Neural cell (in vitro differentiated cells): ENCODE measurements around the gene SDC3. TPM values are rescaled to one million over a fixed set of nuclear protein-coding genes. Genes with fewer than 3 reads are reported as not detected.

Experiments
- H2AFZ ChIP-seq: fragments of 200-600, 300-800 bp; sonication (generic), shearing (Covaris generic); 2 replicates; pipeline ENCODE4 v1.6.0; 2014; ENCODE audit warnings: low read depth, mild to moderate bottlenecking, antibody characterized with exemption, low read length, moderate library complexity
- H3F3A ChIP-seq: fragments of 200-600 bp; shearing (Covaris generic); 2 replicates; pipeline ENCODE4 v1.6.1; 2016; ENCODE audit warnings: mild to moderate bottlenecking, moderate library complexity, mixed read lengths, antibody characterized with exemption, low read length; ENCODE audit not compliant: insufficient read depth, poor library complexity, severe bottlenecking
- H3K27ac ChIP-seq: fragments of 200-600, 300-800 bp; sonication (generic), shearing (Covaris generic); 2 replicates; pipeline ENCODE4 v1.5.1; 2014; ENCODE audit warnings: mild to moderate bottlenecking, low read length, moderate library complexity
- H3K27me3 ChIP-seq: fragments of 300-800, 200-600 bp; sonication (generic), shearing (Covaris generic); 2 replicates; pipeline ENCODE4 v1.6.0; 2014; ENCODE audit warnings: mild to moderate bottlenecking, low read depth, low read length, moderate library complexity; ENCODE audit not compliant: insufficient read depth
- H3K36me3 ChIP-seq: fragments of 300-800, 200-600 bp; sonication (generic), shearing (Covaris generic); 2 replicates; pipeline ENCODE4 v1.5.1; 2014; ENCODE audit warnings: mild to moderate bottlenecking, antibody characterized with exemption, low read length, moderate library complexity; ENCODE audit not compliant: insufficient read depth
- H3K4me2 ChIP-seq: fragments of 300-800, 200-600 bp; sonication (generic), shearing (Covaris generic); 2 replicates; pipeline ENCODE4 v1.6.0; 2014; ENCODE audit warnings: mild to moderate bottlenecking, low read length
- H3K4me3 ChIP-seq: fragments of 300-800, 200-600 bp; sonication (generic), shearing (Covaris generic); 2 replicates; pipeline ENCODE4 v1.5.1; 2014; ENCODE audit warnings: mild to moderate bottlenecking, low read length, moderate library complexity
- H3K79me2 ChIP-seq: fragments of 200-600 bp; shearing (Covaris generic); replicated peaks from 2 replicates; pipeline ENCODE4 v1.6.0; 2014; ENCODE audit warnings: mild to moderate bottlenecking, low read length, moderate library complexity; ENCODE audit not compliant: insufficient read depth
- H3K9ac ChIP-seq: fragments of 300-800, 200-600 bp; sonication (generic), shearing (Covaris generic); 2 replicates; pipeline ENCODE4 v1.6.1; 2016; ENCODE audit warnings: mild to moderate bottlenecking, low read length, mixed read lengths
- H3K9me2 ChIP-seq: fragments of 200-600 bp; shearing (Covaris generic); 2 replicates; pipeline ENCODE4 v1.6.1; 2016; ENCODE audit warnings: mild to moderate bottlenecking, low read length, mixed read lengths; ENCODE audit not compliant: insufficient read depth
- H3K9me3 ChIP-seq: fragments of 200-600, 300-800 bp; sonication (generic), shearing (Covaris generic); 2 replicates; pipeline ENCODE4 v1.6.1; 2016; ENCODE audit warnings: mild to moderate bottlenecking, mixed run types, low read length, moderate library complexity, mixed read lengths
- H4K20me1 ChIP-seq: fragments of 200-600 bp; shearing (Covaris generic); 2 replicates; pipeline ENCODE4 v1.6.1; 2016; ENCODE audit warnings: mild to moderate bottlenecking, mixed run types; ENCODE audit not compliant: insufficient read depth
- EP300 ChIP-seq: fragments of 450-650 bp; conservative IDR thresholded peaks from 2 replicates; pipeline ENCODE4 v1.6.1; 2014; ENCODE audit warnings: antibody characterized with exemption, mild to moderate bottlenecking, moderate library complexity; ENCODE audit not compliant: poor library complexity, severe bottlenecking
- EZH2 ChIP-seq: fragments of 200-600, 300-800 bp; shearing (Covaris generic), sonication (generic); IDR thresholded peaks from 2 replicates; pipeline ENCODE4 v1.6.1; 2014; ENCODE audit warnings: antibody characterized with exemption, low read length, borderline replicate concordance, mild to moderate bottlenecking; ENCODE audit not compliant: insufficient read depth, poor library complexity, severe bottlenecking
- MXI1 ChIP-seq: fragments of 450-650 bp; conservative IDR thresholded peaks from 2 replicates; pipeline ENCODE4 v1.6.1; 2014; ENCODE audit warnings: antibody characterized with exemption, mild to moderate bottlenecking; ENCODE audit not compliant: poor library complexity, severe bottlenecking
- POLR2AphosphoS5 ChIP-seq: IDR thresholded peaks from 2 replicates; pipeline ENCODE4 v1.6.1; 2012
- RAD21 ChIP-seq: fragments of 450-650 bp; conservative IDR thresholded peaks from 2 replicates; pipeline ENCODE4 v1.6.1; 2014; ENCODE audit warnings: antibody characterized with exemption, mild to moderate bottlenecking, moderate library complexity
- SMC3 ChIP-seq: fragments of 450-650 bp; conservative IDR thresholded peaks from 2 replicates; pipeline ENCODE4 v1.6.1; 2014; ENCODE audit warnings: antibody characterized with exemption, mild to moderate bottlenecking, moderate library complexity; ENCODE audit not compliant: poor library complexity
- TAF1 ChIP-seq: IDR thresholded peaks from 2 replicates; pipeline ENCODE4 v1.6.1; 2012; ENCODE audit warnings: low read depth
- polyA plus RNA-seq: library from polyadenylated mRNA; depleted of rRNA; stranded (reverse); fragments of >200 nt; gene quantifications from 2 replicates; pipeline ENCODE4 v1.2.3, GENCODE V29; 2014
- TF ChIP-seq, protein P1 (sequence below): fragments of 450-650 bp; IDR thresholded peaks from 2 replicates; pipeline ENCODE4 v1.5.1; 2014; ENCODE audit warnings: antibody characterized with exemption, mild to moderate bottlenecking, moderate library complexity; ENCODE audit not compliant: poor library complexity, severe bottlenecking
- TF ChIP-seq, protein P2 (sequence below): IDR thresholded peaks from 2 replicates; pipeline ENCODE4 v1.6.1; 2012; ENCODE audit warnings: borderline replicate concordance

The SDC3 gene
- polyA plus RNA-seq, 1 donor from 2014 or later = 55.2 TPM

DNA sequence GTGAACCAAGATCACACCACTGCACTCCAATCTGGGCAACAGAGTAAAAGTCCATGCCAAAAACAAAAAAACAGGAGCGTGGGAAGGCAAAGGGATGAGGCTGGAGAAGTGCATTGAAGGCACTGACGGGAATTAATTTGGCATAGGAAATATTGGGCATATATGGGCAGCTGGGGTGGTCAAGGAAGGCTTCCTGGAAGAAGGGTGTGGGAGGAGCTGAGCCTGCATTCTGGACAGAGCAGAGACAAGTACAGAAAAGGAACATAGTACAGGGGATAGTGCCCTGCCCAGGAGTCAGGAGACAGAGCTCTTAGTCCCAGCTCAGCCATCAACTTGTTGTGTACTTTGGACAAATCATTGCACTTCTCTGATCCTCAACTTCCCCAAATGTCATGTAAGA, 11.7 kb downstream of the SDC3 start:
- no peak overlapping the region for H3K4me3 ChIP-seq
- H3F3A ChIP-seq = peaks cover 7% of the 10 kb centered on the region
- peaks cover 58% of the 10 kb centered on the region for H3K79me2 ChIP-seq
- H2AFZ ChIP-seq = no peak overlapping the region
- no peak overlapping the region for H3K9ac ChIP-seq
- no peaks in the 10 kb centered on the region for H3K9me2 ChIP-seq
- no peak overlapping the region for H3K27ac ChIP-seq
- peaks cover 10% of the 10 kb centered on the region for H4K20me1 ChIP-seq
- no peaks in the 10 kb centered on the region for H3K36me3 ChIP-seq
- no peaks in the 10 kb centered on the region for H3K9me3 ChIP-seq
- TF ChIP-seq EP300 (no peak), TAF1 (no peak), POLR2AphosphoS5 (no peak), SMC3 (no peak), EZH2 (no peak), RAD21 (no peak), MXI1 (no peak)
- TF ChIP-seq, protein P1, sequence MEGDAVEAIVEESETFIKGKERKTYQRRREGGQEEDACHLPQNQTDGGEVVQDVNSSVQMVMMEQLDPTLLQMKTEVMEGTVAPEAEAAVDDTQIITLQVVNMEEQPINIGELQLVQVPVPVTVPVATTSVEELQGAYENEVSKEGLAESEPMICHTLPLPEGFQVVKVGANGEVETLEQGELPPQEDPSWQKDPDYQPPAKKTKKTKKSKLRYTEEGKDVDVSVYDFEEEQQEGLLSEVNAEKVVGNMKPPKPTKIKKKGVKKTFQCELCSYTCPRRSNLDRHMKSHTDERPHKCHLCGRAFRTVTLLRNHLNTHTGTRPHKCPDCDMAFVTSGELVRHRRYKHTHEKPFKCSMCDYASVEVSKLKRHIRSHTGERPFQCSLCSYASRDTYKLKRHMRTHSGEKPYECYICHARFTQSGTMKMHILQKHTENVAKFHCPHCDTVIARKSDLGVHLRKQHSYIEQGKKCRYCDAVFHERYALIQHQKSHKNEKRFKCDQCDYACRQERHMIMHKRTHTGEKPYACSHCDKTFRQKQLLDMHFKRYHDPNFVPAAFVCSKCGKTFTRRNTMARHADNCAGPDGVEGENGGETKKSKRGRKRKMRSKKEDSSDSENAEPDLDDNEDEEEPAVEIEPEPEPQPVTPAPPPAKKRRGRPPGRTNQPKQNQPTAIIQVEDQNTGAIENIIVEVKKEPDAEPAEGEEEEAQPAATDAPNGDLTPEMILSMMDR = no peak
- TF ChIP-seq, protein P2, sequence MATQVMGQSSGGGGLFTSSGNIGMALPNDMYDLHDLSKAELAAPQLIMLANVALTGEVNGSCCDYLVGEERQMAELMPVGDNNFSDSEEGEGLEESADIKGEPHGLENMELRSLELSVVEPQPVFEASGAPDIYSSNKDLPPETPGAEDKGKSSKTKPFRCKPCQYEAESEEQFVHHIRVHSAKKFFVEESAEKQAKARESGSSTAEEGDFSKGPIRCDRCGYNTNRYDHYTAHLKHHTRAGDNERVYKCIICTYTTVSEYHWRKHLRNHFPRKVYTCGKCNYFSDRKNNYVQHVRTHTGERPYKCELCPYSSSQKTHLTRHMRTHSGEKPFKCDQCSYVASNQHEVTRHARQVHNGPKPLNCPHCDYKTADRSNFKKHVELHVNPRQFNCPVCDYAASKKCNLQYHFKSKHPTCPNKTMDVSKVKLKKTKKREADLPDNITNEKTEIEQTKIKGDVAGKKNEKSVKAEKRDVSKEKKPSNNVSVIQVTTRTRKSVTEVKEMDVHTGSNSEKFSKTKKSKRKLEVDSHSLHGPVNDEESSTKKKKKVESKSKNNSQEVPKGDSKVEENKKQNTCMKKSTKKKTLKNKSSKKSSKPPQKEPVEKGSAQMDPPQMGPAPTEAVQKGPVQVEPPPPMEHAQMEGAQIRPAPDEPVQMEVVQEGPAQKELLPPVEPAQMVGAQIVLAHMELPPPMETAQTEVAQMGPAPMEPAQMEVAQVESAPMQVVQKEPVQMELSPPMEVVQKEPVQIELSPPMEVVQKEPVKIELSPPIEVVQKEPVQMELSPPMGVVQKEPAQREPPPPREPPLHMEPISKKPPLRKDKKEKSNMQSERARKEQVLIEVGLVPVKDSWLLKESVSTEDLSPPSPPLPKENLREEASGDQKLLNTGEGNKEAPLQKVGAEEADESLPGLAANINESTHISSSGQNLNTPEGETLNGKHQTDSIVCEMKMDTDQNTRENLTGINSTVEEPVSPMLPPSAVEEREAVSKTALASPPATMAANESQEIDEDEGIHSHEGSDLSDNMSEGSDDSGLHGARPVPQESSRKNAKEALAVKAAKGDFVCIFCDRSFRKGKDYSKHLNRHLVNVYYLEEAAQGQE = no peak
- H3K4me2 ChIP-seq = no peak overlapping the region
- no peaks in the 10 kb centered on the region for H3K27me3 ChIP-seq

DNA sequence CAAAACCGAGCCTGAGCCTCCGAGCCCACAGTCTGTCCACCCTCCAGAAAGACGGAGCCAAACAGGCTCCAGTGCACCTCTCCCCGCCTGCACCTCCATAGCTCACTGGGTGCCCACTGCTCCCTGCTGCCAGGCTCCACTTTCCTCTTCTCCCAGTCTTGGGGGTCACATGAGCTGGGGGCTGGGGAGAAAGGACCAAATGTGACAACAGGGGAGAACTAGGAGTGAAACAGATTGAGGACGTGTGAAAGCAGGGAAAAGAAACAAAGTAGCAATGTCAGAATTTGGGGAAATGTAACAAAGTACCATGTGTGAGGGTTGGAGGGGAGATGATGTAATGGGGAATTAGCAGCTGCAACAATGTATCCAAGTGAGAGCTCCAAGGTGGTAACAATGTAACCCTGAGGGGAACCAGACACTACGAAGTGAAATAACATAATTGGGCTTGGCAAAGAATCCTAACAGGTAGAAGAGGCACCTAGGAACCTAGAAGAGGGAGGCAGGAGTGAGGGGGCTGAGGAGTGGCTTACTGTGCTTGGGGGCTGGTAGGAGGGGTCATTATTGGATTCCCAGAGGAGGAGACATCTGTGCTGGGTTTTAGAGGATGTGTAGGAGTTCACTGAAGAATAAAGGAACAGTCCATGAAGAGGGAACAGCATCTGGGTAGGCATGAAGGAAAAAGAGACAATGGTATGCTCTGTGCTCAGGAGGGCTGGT, 12.5 kb downstream of the SDC3 start:
- H3K36me3 ChIP-seq = no peaks in the 10 kb centered on the region
- peaks cover 3% of the 10 kb centered on the region for H4K20me1 ChIP-seq
- H3K9me3 ChIP-seq = no peaks in the 10 kb centered on the region
- no peaks in the 10 kb centered on the region for H3K9me2 ChIP-seq
- no peak overlapping the region for H3K4me3 ChIP-seq
- H3F3A ChIP-seq = peaks cover 3% of the 10 kb centered on the region
- H3K9ac ChIP-seq = no peak overlapping the region
- H3K79me2 ChIP-seq = peaks cover 58% of the 10 kb centered on the region
- H2AFZ ChIP-seq = no peak overlapping the region
- no peaks in the 10 kb centered on the region for H3K27me3 ChIP-seq
- peak overlapping the region; percentile 1 for H3K27ac ChIP-seq
- H3K4me2 ChIP-seq = no peak overlapping the region
- no peak for TF ChIP-seq SMC3
- no peak for TF ChIP-seq POLR2AphosphoS5
- no peak for TF ChIP-seq RAD21
- TF ChIP-seq EP300 = no peak
- no peak for TF ChIP-seq EZH2
- TF ChIP-seq, protein P1 = no peak
- TF ChIP-seq, protein P2 = no peak
- no peak for TF ChIP-seq MXI1
- TF ChIP-seq TAF1 = no peak
